Keratinocyte (primary cell): ENCODE data around the gene DLG2. TPM values are rescaled to one million over a fixed set of nuclear protein-coding genes. Genes with fewer than 3 reads are reported as not detected.

Experiments
- DNase-seq: peaks from one replicate; pipeline ENCODE4 v3.0.0-alpha.2; 2011; ENCODE audit warnings: low read depth, missing footprints, low spot score
- FAIRE-seq: peaks from 2 replicates; lab custom pipeline; 2011; peaks lifted over from hg19 to GRCh38; lab: Jason Lieb, UNC
- H2AFZ ChIP-seq: 2 replicates; pipeline ENCODE4 v1.6.0; 2012; ENCODE audit warnings: low read length, control low read depth, inconsistent platforms; ENCODE audit not compliant: control insufficient read depth
- H3K27ac ChIP-seq: 2 replicates; pipeline ENCODE4 v1.5.1; 2011; ENCODE audit warnings: low read length; ENCODE audit not compliant: control insufficient read depth, insufficient read depth
- H3K27me3 ChIP-seq: 3 replicates; pipeline ENCODE4 v1.6.0; 2011; ENCODE audit warnings: low read length; ENCODE audit not compliant: control insufficient read depth, insufficient read depth; ENCODE audit errors: extremely low read depth
- H3K36me3 ChIP-seq, 2 experiments: 2 replicates in 1 of 2; 3 replicates in 1 of 2; pipeline ENCODE4 v1.5.1; 2011; ENCODE audit warnings: low read length in 2 of 2, mild to moderate bottlenecking in 1 of 2; ENCODE audit not compliant: control insufficient read depth in 2 of 2, insufficient read depth in 2 of 2; ENCODE audit errors: extremely low read depth in 1 of 2
- H3K4me1 ChIP-seq: 3 replicates; pipeline ENCODE4 v1.5.1; 2011; ENCODE audit warnings: low read length; ENCODE audit not compliant: control insufficient read depth, insufficient read depth; ENCODE audit errors: extremely low read depth
- H3K4me2 ChIP-seq: 3 replicates; pipeline ENCODE4 v1.6.0; 2011; ENCODE audit warnings: low read depth, low read length; ENCODE audit not compliant: control insufficient read depth, insufficient read depth; ENCODE audit errors: extremely low read depth
- H3K4me3 ChIP-seq, 3 experiments: fragments of 200-600 bp in 1 of 3; sonication (generic) in 1 of 3; 2 replicates in 2 of 3; 3 replicates in 1 of 3; pipeline ENCODE4 v1.5.1; 2011 to 2016; ENCODE audit warnings: low read length in 3 of 3, mild to moderate bottlenecking in 3 of 3, control low read depth in 2 of 3, inconsistent platforms in 1 of 3, low read depth in 1 of 3, mixed read lengths in 1 of 3, mixed run types in 1 of 3, moderate library complexity in 1 of 3; ENCODE audit not compliant: control insufficient read depth in 2 of 3, insufficient read depth in 2 of 3; ENCODE audit errors: extremely low read depth in 1 of 3
- H3K79me2 ChIP-seq: 2 replicates; pipeline ENCODE4 v1.6.0; 2012; ENCODE audit warnings: low read length; ENCODE audit not compliant: control insufficient read depth, insufficient read depth
- H3K9ac ChIP-seq: 3 replicates; pipeline ENCODE4 v1.6.0; 2011; ENCODE audit warnings: low read length; ENCODE audit not compliant: control insufficient read depth, insufficient read depth; ENCODE audit errors: extremely low read depth
- H3K9me1 ChIP-seq: 3 replicates; pipeline ENCODE4 v1.6.0; 2011; ENCODE audit warnings: low read length; ENCODE audit not compliant: control insufficient read depth, insufficient read depth; ENCODE audit errors: extremely low read depth
- H3K9me3 ChIP-seq: 2 replicates; pipeline ENCODE4 v1.5.1; 2012; ENCODE audit warnings: low read depth, low read length; ENCODE audit not compliant: control insufficient read depth
- H4K20me1 ChIP-seq: 3 replicates; pipeline ENCODE4 v1.6.0; 2011; ENCODE audit warnings: low read length; ENCODE audit not compliant: control insufficient read depth, insufficient read depth; ENCODE audit errors: extremely low read depth
- CTCF ChIP-seq, 3 experiments: IDR thresholded peaks in 1 of 3; conservative IDR thresholded peaks in 1 of 3; optimal IDR thresholded peaks in 1 of 3; 2 replicates in 2 of 3; 3 replicates in 1 of 3; pipeline versions ENCODE3 to v1.5.1; 2011; ENCODE audit warnings: low read length in 3 of 3, mild to moderate bottlenecking in 3 of 3, moderate library complexity in 2 of 3, control low read depth in 1 of 3, inconsistent platforms in 1 of 3; ENCODE audit not compliant: insufficient read depth in 2 of 3; ENCODE audit errors: extremely low read depth in 1 of 3
- EZH2 ChIP-seq: IDR thresholded peaks from one replicate; pipeline ENCODE4 v1.6.1; 2012; ENCODE audit warnings: inconsistent platforms, mild to moderate bottlenecking, low read length, moderate library complexity
- dilution Hi-C: fragments of 300-500 bp; cut with MboI; formaldehyde crosslinking; loops from one replicate; pipeline ENCODE4 v1.7.0; 2020; ENCODE audit warnings: low sequenced_read_pairs; ENCODE audit not compliant: extremely low pct_ligation_motif_present
- polyA plus RNA-seq, 5 experiments: library from polyadenylated mRNA; depleted of rRNA in 3 of 5; stranded (reverse) in 3 of 5; stranded (forward) in 1 of 5; unstranded in 1 of 5; fragments of >200 nt; gene quantifications; 1 replicate in 1 of 5; 2 replicates in 3 of 5; 3 replicates in 1 of 5; pipeline versions ENCODE4 v1.2.1 to v1.2.3, GENCODE V29; 2011 to 2012; ENCODE audit warnings: missing spikeins in 2 of 5, low read depth in 1 of 5, low replicate concordance in 1 of 5

Gene DLG2
- polyA plus RNA-seq, 1 donor (not counting 4 experiments of a cell fraction or from before 2014, with no cell fraction given), result 0.55 TPM

- dilution Hi-C loops, result no loop called here
- Histone ChIP-seq H4K20me1 (no peaks in the 10 kb centered on the region), H3K36me3 (no peaks in the 10 kb centered on the region), H3K9me3 (no peaks in the 10 kb centered on the region), H3K4me3 (no peak overlapping the region), H3K4me1 (no peaks in the 10 kb centered on the region), H3K27me3 (peaks cover 8% of the 10 kb centered on the region), H3K79me2 (no peaks in the 10 kb centered on the region), H3K9ac (no peak overlapping the region), H3K4me2 (no peak overlapping the region), H3K9me1 (no peaks in the 10 kb centered on the region), H2AFZ (no peak overlapping the region), H3K27ac (no peak overlapping the region)
- TF ChIP-seq CTCF (optimal IDR thresholded peaks at IDR 0.05 in 1 of 3, IDR thresholded peaks at IDR 0.05 in 1 of 3, conservative IDR thresholded peaks at IDR 0.05 in 1 of 3; ENCODE audit: extremely low read depth in 1 of 3, insufficient read depth in 2 of 3, low read length in 3 of 3), result no peak
- TF ChIP-seq EZH2, result no peak
- DNase-seq (no peak), FAIRE-seq (no peak)
Measured at GRCh38 chr11:84923489-84923888, 703.7 kb downstream of the DLG2 start.

- dilution Hi-C loops, result no loop called here
- H3K27me3 ChIP-seq, result peaks cover 8% of the 10 kb centered on the region
- no peaks in the 10 kb centered on the region for H3K9me1 ChIP-seq
- H3K4me1 ChIP-seq, result no peaks in the 10 kb centered on the region
- H3K4me2 ChIP-seq, result no peak overlapping the region
- no peak for DNase-seq
- no peaks in the 10 kb centered on the region for H4K20me1 ChIP-seq
- no peak overlapping the region for H3K4me3 ChIP-seq
- no peak overlapping the region for H3K9ac ChIP-seq
- no peaks in the 10 kb centered on the region for H3K36me3 ChIP-seq
- no peak overlapping the region for H2AFZ ChIP-seq
- TF ChIP-seq EZH2, result no peak
- FAIRE-seq, result no peak
- no peaks in the 10 kb centered on the region for H3K9me3 ChIP-seq
- H3K79me2 ChIP-seq, result no peaks in the 10 kb centered on the region
- no peak overlapping the region for H3K27ac ChIP-seq
Measured at GRCh38 chr11:84922836-84923235, 704.3 kb downstream of the DLG2 start.

GRCh38 chr11:84922212-84922805 lies 704.8 kb downstream of the DLG2 start:
- H3K4me3 ChIP-seq, result no peak overlapping the region
- H3K4me2 ChIP-seq, result no peak overlapping the region
- H4K20me1 ChIP-seq, result no peaks in the 10 kb centered on the region
- H3K4me1 ChIP-seq, result no peaks in the 10 kb centered on the region
- H3K79me2 ChIP-seq, result no peaks in the 10 kb centered on the region
- DNase-seq, result no peak
- no peaks in the 10 kb centered on the region for H3K9me1 ChIP-seq
- dilution Hi-C loops, result no loop called here
- no peak overlapping the region for H3K27ac ChIP-seq
- peaks cover 8% of the 10 kb centered on the region for H3K27me3 ChIP-seq
- no peak for TF ChIP-seq CTCF (optimal IDR thresholded peaks at IDR 0.05 in 1 of 3, IDR thresholded peaks at IDR 0.05 in 1 of 3, conservative IDR thresholded peaks at IDR 0.05 in 1 of 3; ENCODE audit: extremely low read depth in 1 of 3, insufficient read depth in 2 of 3, low read length in 3 of 3)
- TF ChIP-seq EZH2, result no peak
- no peak overlapping the region for H2AFZ ChIP-seq
- H3K36me3 ChIP-seq, result no peaks in the 10 kb centered on the region
- no peak overlapping the region for H3K9ac ChIP-seq
- FAIRE-seq, result no peak
- H3K9me3 ChIP-seq, result no peaks in the 10 kb centered on the region
